NCI-H524 treated with DMSO at 0.1 percent for 48 hours (cell line): ENCODE results near the gene THSD4.

ENCODE experiments used
- DNase-seq: peaks from one replicate; lab custom pipeline; 2025; lab: John Stamatoyannopoulos, UW

The THSD4 gene

DNA sequence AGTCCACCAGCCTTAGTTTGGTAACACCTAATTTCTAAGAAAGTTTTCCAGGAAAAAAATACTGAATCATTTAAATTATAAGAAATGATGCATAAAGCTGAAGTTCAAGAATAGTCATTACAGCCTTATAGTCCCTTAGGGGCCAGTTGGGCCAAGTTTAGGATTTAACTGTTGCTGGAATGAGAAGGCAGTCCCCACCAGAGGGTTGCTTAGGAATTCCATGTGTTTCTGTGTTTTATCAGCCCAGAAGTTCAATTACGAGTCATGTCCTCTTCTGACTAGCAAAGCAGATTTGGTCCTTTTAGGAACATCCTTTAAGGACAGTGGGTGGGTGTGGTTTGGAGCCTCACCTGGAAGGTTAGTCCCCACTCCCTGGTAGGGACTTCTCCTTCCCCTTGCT, 638.1 kb downstream of the THSD4 start:
- no peak for DNase-seq

DNA sequence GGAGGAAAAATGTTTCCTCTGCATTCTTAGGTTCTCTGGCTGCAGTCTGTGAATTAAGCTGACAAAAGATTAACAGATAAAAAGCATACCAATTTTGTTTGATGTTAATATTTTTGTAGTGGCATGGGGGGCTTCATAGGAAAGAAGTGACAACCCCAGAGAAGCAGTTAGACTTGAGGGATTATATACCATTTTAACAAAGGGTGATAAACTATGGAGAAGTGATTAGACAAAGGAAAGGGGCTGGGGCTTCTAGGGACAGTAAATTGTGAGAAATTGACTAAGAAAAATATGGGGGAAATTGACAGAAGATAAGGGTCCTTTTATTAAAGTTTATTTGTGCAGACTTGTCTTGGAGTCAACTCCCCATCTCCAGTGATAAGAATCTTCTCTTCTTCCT, 639.4 kb downstream of the THSD4 start:
- DNase-seq: no peak

DNA sequence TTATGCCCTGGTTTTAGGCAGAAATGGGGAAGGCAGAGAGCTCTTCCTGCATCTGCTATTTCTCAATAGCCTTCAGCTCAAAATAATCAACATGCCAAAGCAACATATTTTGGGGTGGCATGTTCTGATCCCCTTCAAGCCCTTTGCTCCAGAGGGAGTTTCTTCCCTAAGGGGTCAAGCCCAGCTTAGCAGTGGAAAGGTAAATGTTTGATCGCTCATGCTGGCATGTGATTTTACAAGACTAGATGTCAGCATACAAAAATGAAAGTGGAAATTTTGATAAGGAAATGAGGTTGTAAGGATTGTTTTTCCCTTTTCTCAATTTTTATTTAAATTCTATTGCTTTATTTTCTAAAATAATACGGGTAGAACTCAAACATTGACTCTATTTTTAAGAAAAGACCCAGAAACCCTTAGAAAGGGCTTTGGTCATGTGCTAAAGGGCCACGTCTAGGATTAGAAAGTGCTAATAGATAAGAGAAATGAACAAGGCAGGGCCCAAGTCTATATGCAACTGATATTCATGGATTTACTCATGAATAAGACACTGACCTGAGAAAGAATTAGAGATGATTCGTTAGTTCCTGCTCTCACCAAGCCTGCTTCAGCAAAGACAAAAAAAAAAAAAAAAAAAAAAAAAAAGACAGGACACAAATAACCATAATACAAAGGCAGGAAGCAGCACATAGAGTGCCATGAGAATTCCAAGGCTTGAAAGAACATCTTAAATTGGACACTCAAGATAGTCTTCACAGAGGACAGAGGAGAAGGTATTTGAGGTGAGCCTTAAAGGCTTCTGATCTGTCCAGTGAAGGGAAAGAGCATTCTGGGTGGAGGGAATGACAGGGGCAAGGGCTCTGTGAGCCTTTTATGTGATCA, 640.1 kb downstream of the THSD4 start:
- DNase-seq: no peak

DNA sequence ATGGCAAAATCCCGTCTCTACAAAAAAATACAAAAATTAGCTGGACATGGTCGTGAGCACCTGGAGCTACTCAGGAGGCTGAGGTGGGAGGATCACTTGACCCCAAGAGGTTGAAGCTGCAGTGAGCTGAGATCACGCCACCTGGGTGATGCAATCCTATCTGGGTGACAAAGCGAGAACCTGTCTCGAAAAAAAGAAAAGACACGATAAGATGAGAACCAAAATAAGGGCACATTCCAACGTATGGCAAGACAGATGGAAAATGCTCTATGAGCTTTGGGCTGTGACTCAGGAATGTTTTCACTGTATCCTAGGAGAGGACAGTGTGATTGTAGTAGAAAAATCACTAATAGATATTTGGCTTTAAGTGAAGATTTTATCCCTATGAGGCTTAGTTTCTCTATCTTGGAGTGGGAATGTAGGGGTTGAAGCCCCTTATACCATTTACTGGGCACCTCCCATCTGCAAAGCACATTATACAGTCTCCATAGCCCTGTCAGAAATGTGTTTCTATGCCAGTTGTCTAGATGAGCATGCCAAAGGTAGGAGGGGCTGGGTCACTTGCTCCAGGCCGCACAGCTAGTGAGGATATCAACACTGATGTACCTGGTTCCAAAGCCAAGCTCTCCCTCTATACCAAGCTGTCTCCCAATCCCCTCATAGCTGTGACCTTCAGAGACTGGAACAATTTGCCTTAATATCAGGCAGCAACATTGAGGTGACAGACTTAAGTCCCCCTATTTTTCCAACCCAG, 641.5 kb downstream of the THSD4 start:
- DNase-seq: no peak

DNA sequence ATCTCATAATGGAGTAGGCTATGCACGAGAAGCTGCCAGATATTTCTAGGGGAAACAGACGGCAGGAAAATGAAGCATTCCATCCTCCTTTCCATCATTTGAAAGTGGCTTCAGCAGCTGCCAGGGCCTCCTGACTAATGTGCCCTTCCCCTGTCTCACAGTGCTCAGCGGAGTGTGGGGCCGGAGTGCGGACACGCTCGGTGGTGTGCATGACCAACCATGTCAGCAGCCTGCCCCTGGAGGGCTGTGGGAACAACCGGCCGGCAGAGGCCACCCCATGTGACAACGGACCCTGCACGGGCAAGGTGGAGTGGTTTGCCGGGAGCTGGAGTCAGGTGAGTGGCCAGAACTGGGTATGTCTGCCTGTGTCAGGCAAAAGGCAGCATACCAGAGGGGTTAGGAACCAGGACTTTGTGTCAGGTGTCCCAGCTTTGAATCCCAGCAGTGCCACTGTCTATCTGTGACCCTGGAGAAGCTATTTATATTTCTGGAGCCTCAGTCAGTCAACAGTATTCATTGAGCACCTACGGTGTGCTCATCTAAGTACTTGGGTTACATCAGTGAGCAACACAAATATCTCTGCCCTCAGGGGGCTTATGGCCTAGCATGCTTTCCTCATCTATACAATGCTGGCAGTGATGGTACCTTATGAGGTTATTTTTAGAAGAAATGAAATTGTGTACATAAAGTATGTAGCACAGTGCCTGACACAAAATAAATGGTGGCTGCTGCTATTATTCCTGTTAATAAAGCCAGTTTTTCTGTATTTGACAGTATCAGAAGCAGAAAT, 642.7 kb downstream of the THSD4 start:
- DNase-seq: no peak

DNA sequence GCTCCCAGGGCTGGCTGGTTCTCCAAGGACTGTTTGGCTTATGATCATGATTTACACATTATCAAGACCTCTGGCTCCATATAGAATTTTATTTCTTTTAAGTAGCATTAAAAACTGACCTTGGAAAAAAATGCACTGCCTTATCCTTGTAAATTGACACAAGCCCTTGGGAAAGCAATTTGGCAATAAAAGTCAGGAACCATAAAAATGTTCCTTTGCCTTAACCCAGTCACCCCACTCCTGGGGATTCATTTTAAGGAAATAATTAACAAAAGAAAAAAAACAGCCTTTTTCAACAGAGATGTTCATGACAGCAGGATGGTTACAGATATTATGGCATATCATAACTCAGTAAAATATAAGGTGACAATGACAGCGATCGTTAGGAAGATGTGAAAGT, 643.4 kb downstream of the THSD4 start:
- DNase-seq: no peak

DNA sequence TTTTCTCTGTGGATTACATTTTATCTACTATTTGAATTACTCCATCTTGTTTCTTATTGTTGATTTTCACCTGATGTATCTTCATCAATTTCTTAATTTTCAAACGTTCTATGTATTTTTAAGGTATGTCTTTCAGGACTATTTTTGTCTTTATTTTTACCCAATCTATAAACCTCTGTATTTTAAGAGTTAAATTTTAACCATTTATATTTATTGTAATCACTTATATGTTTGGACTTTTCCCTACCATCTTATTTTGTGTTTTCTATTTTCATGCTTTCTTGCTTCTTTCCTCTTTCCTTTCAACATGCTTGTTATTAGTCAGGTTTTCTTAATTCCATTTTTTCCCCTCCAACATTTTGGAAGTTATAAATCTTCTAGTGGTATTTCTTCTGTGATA, 645.6 kb downstream of the THSD4 start:
- no peak for DNase-seq

DNA sequence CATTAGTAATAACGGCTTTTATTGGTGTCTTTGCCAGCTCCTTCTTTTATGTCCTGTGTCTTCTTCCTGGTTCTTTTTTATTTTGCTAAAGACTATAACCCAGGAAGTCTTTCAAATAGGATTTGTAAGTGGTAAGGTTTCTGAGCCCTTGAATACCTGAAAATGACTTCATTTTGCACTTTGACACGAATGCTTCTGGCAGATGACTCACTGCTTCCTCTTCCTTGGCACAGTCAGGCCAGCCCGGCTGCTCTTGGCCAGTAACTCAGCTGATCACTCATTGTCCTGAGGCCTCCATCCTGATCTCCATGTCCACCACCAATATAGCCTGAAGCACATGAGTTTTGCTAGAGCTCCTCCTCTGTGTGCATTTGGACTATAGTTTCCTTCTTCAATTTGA, 646.4 kb downstream of the THSD4 start:
- no peak for DNase-seq

DNA sequence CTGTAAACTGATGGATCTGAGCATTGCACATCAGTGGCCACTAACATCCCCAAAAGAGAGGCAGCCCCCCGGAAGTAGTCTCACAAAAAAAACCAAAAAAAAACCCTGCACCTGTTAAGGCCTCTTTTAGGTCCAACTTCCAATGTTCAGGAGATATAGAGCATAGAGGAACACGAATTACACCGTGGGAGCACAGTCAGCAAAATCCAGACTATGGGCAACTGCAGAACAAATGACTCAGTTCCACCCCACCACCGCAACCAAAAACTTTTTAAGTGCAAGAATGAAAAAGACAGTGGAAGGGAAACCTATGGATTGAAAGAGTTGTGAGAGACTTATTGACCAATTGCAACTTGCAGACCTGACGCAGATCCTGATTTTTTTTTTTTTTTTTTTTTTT, 652.9 kb downstream of the THSD4 start:
- DNase-seq: no peak

DNA sequence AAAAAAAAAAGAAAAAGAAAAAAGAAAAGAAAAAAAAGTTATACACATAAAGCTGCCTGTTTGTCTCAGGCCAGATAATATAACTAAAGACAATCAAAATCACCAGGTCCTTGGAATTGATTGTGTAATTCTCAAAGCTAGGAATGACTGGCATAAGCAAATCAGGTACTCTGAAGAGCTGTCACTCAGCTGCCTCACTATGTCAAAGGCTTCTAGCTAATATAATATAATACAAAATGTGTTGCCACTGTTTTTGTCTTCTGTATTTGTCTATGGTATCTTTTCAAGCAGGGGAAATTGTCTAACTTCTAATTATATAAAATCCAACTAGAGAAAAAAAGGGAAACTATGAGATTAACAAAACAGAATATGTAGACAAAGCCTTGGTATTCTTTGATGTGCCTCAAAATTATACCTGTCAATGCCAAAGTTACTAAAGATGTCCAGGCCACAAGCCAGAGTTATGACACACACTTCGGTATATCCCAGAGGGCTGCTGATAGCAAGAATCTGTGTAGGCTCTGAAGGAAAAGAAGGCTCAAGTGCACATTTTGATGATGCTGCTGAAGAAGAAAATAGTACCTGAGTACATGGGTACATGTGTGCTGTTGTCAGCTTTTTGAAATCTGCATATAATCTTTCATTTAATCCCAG, 658.1 kb downstream of the THSD4 start:
- no peak for DNase-seq

DNA sequence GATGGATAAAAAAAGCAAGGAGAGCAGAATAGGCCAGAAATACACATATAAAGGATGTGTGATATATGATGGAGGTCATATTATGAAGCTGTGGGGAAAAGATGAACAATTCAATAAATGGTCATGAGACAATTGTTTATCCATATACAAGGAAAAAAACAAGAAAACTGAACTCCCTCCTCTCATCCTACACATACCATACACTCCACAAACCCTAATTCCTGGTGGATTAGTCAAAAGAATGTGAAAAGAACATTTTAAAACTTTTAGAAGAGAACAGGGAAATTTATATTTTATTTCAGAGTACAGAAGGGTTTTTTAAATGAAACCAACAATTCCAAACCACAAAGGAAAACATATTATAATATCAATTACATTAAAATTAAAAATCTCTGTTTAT, 660.6 kb downstream of the THSD4 start:
- DNase-seq: no peak

DNA sequence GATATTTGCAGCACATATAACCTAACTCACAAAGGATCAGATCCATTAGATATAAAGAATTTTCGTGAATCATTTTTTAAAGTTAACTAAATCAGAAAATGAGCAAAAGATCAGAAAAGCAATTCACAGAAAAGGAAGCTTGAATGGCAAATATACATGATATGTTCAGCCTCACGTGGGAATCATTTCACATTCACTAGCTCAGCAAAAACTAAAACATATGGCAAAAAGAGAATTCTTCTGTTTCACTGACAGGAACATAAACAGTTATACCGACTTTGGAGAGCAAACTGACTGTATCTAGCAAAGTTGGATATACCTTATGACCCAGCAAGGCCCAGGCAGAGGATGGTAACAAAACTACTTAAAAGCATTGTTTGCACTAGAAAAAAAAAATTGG, 661.0 kb downstream of the THSD4 start:
- DNase-seq: no peak

DNA sequence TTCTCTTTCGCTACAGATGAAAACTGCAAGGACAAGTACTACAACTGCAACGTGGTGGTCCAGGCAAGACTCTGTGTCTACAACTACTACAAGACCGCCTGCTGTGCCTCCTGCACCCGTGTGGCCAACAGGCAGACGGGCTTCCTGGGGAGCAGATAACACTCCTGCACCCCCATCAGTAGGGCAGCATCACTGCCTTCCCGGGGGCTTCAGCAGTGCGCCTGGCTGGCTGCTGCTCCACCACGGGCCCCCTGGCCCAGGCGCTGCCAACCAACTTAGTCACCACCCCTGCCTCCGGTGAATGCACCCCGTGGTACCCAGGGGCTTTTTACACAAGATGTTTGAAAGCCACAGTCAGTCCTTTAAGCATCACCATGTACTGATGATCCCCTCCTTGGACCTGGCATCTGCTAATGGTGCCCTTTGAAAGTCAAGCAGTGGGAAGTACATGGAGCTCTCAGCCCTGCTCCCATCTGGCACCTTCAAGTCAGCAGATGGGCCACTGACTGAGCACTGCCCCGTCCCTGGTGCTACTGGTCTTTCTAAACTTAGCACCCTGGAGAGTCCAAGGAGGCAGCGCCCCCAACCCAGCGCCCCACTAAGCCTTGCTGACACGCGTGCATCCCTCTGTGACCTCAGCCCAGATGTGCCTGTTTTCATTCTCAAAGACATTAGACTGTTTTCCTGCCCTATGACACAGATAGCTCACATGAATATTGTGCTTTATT, 662.1 kb downstream of the THSD4 start:
- peak; percentile 91 for DNase-seq

DNA sequence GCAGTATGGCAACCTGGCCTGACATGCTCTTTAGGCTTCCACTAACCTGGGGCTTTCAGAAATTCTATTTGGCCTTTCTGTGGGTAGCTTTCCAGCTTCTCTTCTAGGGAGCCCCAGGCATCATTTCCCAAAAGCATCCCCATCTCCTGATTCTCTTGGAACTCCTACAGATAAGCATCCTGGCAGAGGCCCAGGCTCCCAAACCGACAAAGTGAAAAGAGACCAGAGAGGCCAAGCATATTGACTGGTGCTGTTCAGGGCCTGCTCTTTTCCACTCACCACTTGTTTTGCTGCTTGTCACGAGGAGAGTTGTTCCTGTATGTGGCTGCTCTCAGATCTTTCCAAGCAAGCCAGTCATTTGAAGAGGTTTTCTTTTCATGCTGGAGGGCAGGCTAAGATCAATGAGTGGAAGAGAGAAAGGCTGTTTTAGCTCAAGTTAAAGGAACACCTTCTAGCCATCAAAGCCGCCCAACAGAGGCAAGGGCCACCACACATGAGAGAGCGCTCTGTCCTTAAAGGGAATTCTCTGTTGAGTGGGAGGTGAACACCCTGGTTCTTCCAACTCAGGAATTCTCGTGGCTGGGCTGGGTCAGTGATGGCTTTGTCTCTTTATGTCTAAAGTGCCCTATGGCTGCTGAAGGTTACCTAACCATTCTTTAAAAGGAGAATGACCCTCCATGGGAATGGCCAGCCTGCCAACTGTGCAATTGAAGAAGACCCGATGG, 664.0 kb downstream of the THSD4 start:
- DNase-seq: no peak

DNA sequence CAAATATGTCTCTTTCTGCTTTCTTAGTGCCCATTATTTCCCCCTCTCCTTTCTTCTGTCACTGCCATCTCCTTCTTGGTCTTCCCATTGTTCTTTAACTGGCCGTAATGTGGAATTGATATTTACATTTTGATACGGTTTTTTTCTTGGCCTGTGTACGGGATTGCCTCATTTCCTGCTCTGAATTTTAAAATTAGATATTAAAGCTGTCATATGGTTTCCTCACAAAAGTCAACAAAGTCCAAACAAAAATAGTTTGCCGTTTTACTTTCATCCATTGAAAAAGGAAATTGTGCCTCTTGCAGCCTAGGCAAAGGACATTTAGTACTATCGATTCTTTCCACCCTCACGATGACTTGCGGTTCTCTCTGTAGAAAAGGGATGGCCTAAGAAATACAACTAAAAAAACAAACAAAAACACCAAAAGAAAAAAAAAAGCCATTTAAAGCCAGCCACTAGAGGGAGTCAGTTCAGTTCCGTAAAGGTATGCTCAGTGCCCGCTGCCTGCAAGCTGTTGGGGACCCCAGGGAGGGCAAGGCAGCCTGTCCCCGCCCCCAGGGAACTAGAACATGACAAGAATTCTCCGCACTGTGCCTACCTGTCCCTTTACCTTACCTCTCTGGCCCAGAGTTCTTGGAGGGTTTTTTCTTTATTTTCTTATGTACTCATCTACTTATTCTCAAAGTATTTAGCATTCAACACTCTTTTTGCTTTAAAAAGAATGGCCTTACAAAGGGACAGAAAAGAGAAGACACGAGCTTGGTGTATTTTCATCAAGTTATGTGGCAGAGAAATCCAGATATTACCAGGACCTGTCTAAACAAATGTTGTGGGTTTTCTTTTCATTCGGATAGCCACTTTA, 665.1 kb downstream of the THSD4 start:
- no peak for DNase-seq

DNA sequence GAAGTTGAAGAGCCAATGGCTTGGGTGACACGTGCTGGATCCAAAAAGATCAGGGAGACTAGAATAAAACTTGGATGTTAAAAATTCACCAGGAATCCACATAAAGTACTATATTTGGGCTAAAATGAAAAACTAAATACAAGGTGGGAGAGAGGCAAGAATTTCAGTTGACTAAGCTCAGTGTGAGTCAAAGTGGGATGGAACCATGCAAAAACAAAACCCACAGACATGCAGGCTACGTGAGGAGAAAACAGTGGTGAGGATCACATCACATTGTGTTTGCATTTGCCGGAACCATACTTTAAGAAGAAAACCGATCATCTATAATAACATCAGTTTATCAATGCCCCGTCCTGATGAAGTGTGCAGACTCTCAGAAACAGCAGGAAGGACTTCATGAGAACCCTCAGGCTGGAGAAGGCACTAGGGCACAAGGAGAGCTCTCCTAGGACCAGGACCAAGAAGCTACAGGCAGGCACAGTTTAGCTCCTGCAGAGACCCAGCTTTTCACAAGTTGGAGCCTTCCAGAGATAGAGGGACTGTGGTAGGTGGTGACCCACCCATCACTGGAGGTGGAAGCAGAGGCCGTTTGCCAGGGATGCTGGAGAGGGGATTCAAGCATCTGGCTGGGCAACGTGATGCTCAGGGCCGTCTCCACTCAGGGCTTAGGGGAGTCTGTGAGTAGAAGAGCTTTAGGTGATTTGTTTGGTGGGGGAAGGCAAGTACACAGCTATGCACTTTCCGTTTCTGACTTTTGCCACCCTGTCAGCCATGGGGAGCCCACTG, 666.1 kb downstream of the THSD4 start:
- no peak for DNase-seq

DNA sequence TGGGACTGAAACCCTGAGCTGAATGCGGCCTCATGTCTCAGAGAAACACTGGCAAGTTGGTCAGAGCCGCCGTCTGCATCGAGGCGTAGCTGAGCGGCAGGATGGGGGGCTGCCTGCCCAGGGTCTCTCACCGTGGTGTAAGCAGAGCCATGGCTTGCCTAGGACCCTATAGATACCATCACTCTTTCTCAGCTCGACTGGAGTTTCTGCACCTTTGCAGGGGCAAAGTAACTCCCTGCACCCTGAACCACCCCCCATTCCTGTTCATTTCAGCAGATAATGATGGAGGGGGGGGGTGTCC, 666.6 kb downstream of the THSD4 start:
- DNase-seq: no peak

DNA sequence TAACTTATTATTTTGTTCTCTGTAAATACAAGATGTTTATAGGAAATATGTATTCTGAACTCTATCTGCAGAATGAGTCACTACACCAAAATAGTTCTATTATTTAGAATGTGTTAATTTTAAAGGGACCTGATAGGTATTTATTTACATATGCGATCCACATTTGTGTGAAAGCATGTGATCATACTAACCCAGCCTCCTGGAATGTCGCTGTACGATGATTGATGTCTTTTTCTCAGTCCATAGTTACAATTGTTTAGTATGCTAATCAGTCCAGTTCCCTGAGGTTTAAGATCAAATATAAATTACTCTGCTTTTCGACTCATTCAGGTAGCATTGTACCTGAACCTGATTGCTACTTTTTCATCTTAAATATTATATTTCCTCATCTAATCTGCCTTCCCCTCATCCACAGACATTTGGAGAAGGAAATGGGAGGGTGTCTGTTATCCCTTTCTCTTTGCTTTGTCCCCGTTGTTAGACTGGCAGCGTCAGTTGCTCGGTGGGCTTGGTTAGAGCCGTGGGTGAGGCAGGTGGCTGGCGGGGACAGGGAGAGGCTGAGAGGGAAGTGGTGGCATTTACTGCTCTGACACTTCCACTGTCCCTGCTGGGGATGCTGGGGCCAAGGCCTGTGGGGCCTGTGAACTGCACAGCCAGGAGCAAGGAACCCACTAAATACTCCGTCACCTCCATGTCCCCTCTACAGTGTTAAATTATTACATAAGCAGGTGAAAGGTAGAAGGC, 667.3 kb downstream of the THSD4 start:
- DNase-seq: no peak
